C1 segment of cervical spinal cord (tissue), 14 donors: ENCODE measurements around the gene TBC1D9.
A peak's percentile ranks its signal among the peaks of the same experiment; 100 is the strongest.
"Not testable (repeated sequence)": the region's sequence is repeated elsewhere in the genome, so short reads cannot be mapped to it uniquely, and the experiment has no call there.

Experiments used
- DNase-seq, 14 donors: peaks; one replicate each; lab custom pipeline; 2025; lab: John Stamatoyannopoulos, UW

The TBC1D9 gene

GRCh38 chr4:140756319-140757231 is at the start of gene TBC1D9:
Gene TBC1D9, minus strand, starts transcription at chr4:140756385. Its CDS starts 340 bp downstream, at chr4:140756045.
- DNase-seq = peak in 12 of 14 donors; percentile 24 to 85 (median 56)

- no peak for DNase-seq
These were observed 49.1 kb upstream of the TBC1D9 start for GRCh38 chr4:140805293-140805692.

GRCh38 chr4:140802591-140802990 is 46.4 kb upstream of the TBC1D9 start:
- no peak for DNase-seq

- peak in 4 of 14 donors; percentile 3 to 19 (median 15) for DNase-seq
These were observed 44.5 kb upstream of the TBC1D9 start for GRCh38 chr4:140800666-140801065.

- no peak for DNase-seq
These were observed 43.6 kb upstream of the TBC1D9 start for GRCh38 chr4:140799686-140800225.

GRCh38 chr4:140793291-140793690 is 37.1 kb upstream of the TBC1D9 start:
- DNase-seq = peak in 1 of 14 donors; percentile 75

GRCh38 chr4:140790765-140791164 is 34.6 kb upstream of the TBC1D9 start:
- peak in 9 of 14 donors; percentile 4 to 41 (median 25) for DNase-seq

GRCh38 chr4:140790171-140790570 is 34.0 kb upstream of the TBC1D9 start:
- DNase-seq = no peak

- no peak for DNase-seq
These were observed 33.6 kb upstream of the TBC1D9 start for GRCh38 chr4:140789759-140790158.

GRCh38 chr4:140782787-140783186 is 26.6 kb upstream of the TBC1D9 start:
- not testable (repeated sequence) for DNase-seq

GRCh38 chr4:140781596-140781995 is 25.4 kb upstream of the TBC1D9 start:
- DNase-seq = no peak

- no peak for DNase-seq
These were observed 21.7 kb upstream of the TBC1D9 start for GRCh38 chr4:140777894-140778293.

GRCh38 chr4:140777386-140777785 is 21.2 kb upstream of the TBC1D9 start:
- peak in 1 of 14 donors; percentile 57 for DNase-seq

- DNase-seq = no peak
These were observed 20.4 kb upstream of the TBC1D9 start for GRCh38 chr4:140776556-140776955.

GRCh38 chr4:140774956-140775355 is 18.8 kb upstream of the TBC1D9 start:
- no peak for DNase-seq

GRCh38 chr4:140774510-140774909 is 18.3 kb upstream of the TBC1D9 start:
- no peak for DNase-seq

- no peak for DNase-seq
These were observed 13.0 kb upstream of the TBC1D9 start for GRCh38 chr4:140769209-140769608.

GRCh38 chr4:140764785-140765392 is 8.7 kb upstream of the TBC1D9 start:
- no peak for DNase-seq

- DNase-seq = no peak
These were observed 6.0 kb upstream of the TBC1D9 start for GRCh38 chr4:140762202-140762601.

- no peak for DNase-seq
These were observed 1.0 kb upstream of the TBC1D9 start for GRCh38 chr4:140757232-140757630.

GRCh38 chr4:140755774-140756318 is 339 bp downstream of the TBC1D9 start:
- peak in 8 of 14 donors; percentile 14 to 74 (median 38) for DNase-seq
